ENCODE measurements around the gene STK26.
A peak's percentile ranks its signal among the peaks of the same experiment; 100 is the strongest.
"Not testable (repeated sequence)": the region's sequence is repeated elsewhere in the genome, so short reads cannot be mapped to it uniquely, and the experiment has no call there.

STK26 gene

DNA sequence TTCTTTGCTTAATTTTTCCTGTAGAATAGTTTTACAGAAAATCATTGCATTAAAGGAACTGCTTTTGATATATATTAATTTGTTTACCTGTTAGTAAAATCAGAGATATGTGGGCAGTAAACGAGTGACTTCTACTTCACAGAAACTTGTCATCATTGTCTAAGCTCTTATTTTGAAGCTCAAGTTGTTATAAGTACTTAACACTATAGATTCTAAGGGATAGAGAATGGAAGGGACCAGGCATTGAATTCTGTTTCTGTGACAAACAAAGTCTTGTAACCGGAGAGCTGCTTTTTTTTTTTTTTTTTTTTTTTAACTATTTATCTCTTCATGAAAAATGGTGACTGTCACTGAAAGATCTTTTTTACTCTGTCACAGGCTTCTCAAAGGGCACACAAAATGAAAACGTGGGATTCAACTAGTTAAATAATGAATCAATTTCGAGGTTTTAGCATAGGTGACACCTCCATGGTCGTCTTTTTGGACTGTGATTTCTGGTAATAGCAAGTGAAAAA, 14.4 kb downstream of the STK26 start:
- no peak for DNase-seq (ENCODE audit: low spot score)

DNA sequence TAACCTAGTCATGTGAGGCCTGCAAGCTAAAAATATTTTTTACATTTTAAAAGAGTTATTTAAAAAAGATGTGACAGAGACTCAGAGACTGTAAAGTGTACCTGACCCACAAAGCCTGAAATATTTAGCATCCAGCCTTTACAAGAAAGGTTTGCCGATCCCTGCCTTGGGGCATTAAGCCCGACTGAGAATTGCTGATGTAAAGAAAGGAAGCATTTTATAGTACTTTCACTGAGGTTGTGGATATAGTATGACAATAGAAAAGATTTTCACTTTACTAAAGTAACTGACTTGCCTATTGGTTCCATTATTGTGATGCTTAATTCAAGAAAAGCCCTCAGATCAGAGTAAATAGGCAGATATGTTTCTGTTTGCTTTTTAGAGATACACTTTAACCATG, 17.0 kb downstream of the STK26 start:
- no peak for DNase-seq (ENCODE audit: low spot score)

DNA sequence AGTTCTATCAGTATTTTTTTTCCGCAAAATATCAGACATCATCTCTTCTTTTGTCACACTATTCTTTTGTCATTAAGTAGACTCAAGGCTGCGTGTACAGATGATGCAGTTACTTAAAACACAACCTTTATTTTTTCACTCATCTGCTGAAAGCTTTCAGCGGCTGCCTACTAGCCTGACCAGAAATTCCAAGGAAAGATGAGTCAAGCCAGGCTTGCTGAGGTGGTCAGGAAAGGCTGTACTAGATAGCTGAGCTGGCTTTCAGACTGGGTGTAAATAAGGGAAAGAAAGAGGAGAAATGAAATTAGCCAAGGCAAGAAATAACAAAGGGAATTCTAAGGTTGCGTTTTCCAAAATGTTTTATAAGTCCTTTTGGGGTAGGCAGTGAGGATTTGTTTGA, 17.9 kb downstream of the STK26 start:
- DNase-seq (ENCODE audit: low spot score), result peak; percentile 11

DNA sequence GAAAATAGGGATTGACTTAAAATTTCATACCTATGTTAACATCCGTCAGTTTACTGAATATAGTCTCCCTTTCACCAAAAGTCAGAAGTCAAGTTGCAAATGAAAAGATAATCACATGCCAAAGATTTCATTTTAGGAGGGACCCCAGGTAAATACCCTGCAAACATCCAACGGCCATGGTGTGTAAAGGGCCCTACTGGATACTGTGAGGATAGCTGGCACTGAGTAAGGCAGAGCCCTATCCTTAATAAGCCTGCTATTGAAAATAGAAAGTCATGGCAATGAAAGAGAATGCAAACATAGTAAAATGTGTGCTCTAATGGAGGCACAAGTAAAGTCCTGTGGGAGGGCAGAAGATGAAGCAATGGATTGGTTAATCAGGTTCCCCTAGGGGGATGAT, 20.9 kb downstream of the STK26 start:
- no peak for DNase-seq (ENCODE audit: low spot score)

DNA sequence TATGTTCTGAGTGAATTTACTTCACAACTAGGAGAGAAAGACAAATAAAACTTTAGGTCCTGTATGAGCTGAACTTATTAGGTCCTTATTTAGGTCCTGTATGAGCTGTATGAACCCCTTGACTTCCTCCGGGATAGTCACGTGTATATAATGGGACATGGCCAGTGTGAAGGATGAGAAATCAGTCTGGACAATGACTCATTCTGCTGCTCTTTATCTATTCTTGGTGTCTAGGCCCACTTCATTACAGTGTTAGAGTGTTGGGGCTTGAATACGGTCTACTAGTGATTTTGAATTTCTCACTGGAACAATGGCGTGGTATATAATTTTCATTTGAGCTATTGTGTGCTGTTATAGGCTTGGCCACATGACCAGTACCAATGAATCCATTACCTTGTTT, 21.9 kb downstream of the STK26 start:
- no peak for DNase-seq (ENCODE audit: low spot score)

DNA sequence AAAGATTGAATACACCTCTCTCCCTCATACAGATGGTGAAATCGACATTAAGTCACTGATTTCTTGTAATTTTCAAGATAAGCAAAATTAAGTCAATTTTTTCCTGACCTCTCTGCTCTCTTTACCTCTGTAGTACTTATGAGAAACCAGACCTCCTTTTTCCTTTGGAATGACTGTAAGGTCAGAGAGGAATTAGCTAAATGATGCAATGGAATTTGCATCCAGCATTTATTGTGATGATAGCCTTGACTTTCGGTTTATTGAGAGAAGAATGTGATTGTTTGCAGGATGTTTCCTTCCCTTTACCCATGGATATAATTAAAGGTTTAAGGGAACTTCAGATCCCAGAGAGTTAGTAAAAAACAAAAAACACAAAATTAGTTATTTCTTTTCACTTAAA, 22.4 kb downstream of the STK26 start:
- no peak for DNase-seq (ENCODE audit: low spot score)

DNA sequence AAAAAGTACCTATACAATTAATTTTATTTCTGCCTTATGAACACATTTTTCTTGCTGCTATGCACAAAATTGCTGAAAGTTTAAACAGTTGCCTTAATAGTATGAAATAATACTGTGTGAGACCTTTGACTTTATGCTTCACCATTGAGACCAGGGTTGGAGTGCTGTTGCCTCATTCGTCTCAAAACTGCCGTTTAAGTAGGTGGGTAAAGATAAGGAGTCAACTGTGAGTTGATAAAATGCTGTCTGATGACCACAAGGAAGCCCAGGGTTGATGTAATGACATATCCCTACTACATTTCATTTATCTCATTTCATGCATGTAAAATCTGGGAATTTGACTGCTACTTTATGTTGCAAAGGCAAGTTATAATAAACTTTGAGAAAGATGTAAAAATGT, 23.4 kb downstream of the STK26 start:
- no peak for DNase-seq (ENCODE audit: low spot score)

DNA sequence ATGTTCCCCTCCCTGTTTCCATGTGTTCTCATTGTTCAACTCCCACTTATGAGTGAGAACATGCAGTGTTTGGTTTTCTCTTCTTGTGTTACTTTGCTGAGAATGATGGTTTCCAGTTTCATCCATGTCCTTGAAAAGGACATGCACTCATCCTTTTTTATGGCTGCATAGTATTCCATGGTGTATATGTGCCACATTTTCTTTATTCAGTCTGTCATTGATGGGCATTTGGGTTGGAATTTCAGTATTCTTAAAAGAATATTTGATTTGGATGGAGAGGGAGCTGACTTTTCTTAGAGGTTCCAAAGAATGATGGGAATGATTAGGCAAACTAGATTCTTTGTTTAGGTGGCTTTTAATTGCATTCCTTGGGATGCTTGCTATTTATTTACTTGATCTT, 28.7 kb downstream of the STK26 start:
- DNase-seq (ENCODE audit: low spot score), result not testable (repeated sequence)

DNA sequence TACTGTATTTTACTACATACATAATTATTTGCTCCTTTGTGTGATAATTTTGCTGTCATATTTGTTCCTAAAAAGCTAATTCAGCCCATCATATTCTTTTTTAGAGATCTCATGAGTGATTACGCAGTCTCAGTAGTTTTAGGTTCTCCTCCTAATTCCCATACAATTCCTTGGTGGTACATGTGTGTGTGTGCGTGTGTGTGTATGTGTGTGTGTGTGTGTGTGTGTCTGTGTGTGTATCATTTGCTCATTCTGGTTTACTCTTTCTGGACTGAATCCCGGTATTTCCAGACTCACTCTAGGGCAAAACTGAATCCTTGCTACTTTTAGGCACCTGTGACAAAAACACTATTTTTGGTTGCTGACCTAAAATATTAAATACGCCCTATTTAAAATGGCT, 34.9 kb downstream of the STK26 start:
- DNase-seq (ENCODE audit: low spot score), result no peak

DNA sequence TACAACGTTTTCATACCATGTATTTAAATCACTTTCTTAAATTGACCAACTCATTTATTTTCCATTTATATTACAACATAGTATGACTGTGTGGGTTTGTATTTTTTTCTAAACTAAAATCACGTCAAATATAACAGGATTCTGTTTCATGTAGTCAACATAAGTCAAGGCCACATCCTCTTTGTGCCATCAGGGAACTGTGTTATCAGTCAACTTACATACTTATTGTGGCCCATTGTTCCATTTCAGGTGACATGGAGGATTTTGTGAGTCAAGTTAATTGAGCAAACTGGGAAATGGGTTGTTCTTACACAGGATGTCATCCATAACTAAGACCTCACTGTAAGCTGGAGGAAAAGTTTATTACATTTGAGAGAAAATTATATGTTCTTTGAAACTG, 35.9 kb downstream of the STK26 start:
- no peak for DNase-seq (ENCODE audit: low spot score)

DNA sequence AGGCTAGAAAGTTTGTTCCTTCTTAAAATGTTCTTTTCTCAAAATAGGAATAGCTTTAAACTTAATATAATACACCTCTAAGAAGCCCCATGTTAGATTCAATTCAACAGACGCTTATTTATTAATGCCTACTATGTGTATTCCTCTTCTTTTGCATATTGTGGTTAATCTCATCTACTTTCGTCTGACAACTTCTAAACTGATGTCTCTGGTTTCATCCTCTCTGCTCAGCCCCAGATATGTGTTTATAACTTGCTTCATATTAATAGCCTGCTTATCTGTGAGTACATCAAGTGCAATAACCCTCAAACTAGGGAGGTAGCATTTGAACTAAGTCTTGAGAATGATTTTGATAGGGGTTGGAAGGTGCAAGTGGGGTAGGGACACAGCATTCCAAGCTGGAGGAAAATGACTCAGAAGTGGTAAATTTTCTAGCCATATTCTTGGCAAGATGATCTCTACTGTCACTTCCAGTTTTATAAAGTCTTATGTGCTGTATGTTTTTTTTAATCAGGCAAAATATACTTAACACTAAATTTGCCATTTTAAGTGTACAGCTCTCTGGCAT, 37.0 kb downstream of the STK26 start:
- no peak for DNase-seq (ENCODE audit: low spot score)

DNA sequence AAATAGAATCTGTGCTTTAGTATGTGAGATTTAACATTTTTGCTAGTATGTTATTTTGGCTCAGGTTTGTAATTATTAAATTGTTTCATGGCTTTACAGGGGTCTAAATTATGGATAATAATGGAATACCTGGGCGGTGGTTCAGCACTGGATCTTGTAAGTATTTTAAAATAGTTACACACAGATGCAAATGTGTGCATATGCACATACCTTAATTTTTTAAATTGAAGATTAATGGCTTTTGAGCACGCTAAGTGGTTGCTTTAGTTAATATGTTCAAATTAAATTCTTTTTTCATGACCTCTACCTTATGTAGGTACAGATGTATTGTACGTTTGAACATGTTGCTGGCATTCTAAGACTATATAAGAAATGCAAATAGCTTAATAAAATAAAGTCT, 40.2 kb downstream of the STK26 start:
- DNase-seq (ENCODE audit: low spot score), result no peak

DNA sequence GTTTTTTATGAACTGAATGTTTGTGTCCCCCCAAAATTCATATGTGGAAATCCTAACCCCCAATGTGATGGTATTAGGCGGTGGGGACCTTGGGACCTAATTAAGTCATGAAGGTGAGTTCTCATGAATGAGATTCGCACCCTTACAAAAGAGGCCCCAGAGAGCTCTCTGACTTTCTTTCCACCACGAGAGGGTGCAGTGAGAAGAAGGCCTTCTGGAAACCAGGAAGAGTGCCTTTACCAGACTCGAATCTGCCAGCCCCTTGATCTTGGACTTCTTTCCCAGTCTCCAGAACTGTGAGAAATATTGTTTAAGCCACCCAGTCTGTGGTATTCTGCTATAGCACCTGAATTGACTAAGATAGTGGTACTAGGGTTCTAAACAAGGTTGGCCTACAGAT, 40.8 kb downstream of the STK26 start:
- DNase-seq (ENCODE audit: low spot score), result no peak

DNA sequence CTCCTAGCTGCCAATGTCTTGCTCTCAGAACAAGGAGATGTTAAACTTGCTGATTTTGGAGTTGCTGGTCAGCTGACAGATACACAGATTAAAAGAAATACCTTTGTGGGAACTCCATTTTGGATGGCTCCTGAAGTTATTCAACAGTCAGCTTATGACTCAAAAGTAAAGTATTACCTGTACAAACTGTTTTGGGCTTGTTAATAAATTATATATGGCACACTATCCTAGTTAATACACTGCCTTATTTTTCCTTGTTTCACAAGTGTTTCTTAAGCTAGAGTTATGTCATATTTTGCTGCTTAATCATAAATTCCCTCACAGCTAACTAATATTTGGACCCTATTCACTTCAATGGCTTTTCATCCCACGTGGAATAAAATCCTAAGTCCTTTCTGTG, 45.3 kb downstream of the STK26 start:
- DNase-seq (ENCODE audit: low spot score), result no peak

DNA sequence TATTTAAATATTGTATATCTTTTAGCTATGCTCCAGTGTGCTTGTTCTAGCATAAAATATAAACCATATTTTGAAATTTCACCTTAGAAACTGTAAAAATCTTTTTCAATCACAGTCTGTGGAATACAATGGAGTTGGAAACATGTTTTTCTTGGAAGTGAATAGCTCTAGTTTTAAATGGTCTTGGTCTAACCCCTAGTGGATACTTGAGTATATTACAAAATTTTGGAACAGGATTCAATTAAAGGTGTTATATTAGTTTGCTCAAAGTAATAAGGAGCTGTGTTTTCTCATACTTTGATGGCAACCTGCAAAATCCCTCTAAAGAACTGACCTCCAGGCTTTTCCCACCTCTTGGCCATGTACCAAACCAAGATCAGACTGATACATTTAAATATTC, 48.2 kb downstream of the STK26 start:
- DNase-seq (ENCODE audit: low spot score), result peak; percentile 6

DNA sequence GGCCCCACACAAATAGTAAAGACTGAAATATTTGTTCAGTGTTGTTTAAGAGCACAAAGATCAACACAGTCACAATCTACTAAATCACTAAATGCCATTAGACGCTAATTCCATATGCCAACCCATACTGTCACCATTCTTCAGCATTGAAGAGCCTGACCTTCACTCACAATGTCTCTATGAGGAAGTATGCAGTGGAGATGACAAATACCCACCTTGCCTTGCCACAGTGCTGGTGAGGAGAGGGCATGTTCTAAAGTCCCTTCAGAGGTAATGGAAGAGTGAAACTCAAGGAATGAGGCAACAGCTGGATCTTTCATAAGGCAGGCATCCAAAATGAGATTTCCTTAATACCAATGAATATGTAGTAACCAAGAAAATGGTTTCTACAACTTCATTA, 54.3 kb downstream of the STK26 start:
- DNase-seq (ENCODE audit: low spot score), result no peak

DNA sequence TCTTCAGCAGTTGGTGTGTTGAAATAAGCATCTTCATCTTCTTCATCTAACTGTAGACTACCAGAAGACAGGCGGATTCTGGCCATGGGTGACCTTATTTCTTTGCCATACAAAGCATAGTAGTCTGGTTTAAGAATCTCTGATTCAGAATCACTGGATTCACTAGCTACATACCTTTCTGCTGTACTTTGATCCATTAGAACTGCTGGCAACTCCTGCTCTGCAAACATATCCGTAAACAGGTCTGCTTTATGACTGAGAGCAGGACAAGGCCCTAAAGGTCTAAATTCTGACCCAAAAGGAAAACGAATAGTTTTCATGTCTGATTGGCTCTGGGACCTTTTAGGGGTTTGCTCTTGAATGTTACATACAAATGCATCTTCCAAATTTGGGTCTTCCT, 54.8 kb downstream of the STK26 start:
- no peak for DNase-seq (ENCODE audit: low spot score)

DNA sequence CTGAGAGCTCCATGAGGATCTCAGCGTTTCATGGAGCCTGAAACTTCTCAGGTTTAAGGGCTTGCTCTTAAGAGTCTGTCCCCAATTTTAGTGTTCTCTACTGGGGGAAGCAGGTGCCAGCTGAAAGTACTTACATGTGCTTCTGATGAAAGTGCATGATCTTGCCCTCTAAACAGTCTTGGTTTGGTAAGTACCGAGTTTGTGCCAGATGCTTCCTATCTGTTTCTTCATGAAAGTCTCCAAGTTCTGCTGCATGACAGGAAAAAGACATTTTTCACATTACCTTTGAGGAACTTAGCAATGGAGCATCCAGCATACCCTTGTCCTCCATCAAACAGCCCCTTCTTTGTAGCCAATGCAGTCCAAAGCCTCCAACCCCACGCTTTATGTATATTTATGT, 62.7 kb downstream of the STK26 start:
- no peak for DNase-seq (ENCODE audit: low spot score)

DNA sequence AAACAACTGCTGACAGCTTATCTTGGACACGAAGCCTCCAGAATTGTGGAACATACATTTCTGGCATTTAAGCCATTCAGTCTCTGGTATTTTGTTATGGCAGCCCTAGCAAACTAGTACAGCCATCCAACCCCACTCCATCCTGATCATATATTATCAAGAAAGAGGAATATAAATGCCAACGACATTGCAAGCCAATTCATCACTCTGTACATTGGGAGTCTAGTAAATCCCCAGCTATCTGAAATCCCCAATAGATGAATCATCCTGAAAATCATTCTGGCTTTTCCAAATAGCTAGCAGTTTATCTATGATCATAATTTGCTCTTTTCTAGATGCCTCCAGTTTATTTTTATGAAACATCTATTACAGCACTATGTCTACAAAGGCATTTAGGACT, 63.6 kb downstream of the STK26 start:
- no peak for DNase-seq (ENCODE audit: low spot score)

DNA sequence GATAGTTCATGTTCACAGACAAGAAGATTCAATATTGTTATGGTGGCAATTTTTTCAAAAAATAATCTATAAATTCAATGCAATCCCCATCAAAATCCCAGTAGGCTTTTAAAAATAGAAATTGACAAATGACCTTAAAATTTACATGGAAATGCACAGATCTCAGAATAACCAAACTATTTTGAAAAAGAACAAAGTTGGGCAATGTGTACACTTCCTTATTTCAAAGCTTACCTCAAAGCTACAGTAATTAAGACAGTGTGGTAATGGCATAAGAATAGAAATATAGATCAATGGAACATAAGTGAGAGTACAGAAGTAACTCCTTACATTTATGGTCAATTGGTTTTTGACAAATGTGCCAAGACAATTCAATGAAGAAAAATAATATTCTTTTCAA, 65.8 kb downstream of the STK26 start:
- DNase-seq (ENCODE audit: low spot score), result no peak

DNA sequence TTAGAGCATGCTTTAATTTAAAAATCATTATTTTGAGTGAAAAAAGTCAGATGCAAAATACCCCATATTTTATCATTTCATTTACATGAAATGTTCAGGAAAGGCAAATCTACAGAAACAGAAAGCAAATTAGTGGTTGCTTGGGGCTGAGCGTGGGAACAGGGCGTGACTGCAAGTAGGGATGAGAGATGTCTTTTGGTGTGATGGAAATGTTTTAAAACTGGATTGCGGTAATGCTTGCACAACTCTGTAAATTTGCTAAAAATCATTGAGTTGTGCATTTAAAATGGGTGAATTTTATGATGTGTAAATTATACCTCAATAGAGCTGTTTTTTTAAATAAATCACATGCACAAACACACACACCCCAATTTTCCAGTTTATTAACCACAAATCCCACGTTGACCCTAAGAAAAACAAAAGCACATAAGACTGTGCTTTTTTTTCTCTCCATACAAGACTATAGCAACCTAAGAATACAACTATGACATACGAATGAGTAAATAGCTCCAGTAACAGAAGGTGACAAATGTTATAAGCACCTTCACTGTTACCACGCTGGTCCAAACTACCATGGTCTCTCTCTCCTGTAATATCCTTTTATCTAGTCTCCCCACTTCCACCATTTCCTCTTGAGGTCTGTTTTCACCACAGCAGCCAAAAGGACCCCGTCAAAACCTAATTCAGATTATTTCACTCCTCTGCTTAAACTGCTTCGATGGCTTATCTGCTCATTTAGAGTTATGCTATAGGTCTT, 67.5 kb downstream of the STK26 start:
- no peak for DNase-seq (ENCODE audit: low spot score)

DNA sequence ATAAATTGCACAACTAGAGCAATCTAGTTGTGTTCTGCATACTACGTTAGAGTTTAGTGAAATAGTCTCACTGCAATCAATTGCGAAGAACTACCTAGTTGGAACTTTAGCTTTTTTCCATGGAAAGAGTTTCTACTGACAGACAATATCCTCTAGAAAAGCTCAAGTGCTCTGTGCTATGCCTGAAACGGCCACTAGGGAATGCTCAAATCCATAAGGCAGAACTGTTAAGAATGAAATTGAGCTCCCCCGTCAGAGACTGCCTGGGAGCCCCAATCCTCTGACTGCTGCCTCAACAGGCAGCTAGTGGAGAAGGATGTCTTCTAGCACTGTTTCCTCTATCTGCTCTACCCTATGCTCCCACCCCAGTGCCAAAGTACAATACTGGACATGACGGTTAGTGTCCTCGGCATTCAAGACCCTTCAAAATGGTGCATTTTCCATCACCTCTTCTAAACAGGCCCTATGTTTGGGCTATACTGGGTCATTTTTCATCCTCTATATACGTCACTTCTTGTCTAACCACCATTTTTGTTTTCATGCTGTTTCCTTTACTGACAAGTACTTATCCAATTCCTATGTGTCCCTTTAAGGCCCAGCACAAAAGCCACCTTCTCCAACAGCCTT, 69.5 kb downstream of the STK26 start:
- peak; percentile 44 for DNase-seq (ENCODE audit: low spot score)

DNA sequence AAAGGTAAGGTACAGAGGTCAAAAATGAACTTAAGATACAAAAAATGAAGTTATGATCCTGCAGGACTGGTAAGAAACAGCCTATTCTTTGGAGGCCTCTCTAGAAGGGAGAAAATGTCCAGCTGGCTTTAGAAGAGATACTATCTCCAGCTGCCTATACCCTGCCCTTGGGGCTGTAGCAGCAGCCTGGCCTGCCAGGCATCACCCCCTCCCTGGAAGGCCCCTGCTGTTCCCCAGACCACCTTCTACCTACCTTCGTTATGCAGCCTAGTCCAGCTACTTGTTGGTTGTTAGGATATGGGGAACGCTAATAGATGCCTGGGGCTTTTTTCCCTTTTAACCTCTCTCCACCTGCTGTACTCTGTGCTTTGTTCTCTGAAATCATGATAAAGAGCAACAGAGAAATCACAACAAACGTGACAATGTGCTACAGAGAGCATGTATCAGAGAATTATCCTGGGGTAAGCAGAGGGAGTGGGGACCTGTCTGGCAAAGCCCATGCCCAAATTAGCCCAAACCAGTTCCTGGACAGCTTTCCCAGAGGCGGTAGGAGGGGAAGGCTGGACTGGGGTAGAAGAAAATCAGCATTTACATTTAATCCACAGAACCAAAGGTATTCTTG, 70.2 kb downstream of the STK26 start:
- DNase-seq (ENCODE audit: low spot score), result no peak

All from hepatic stellate cell (primary cell).